ENCODE data around the gene FTL.

GRCh38 chr19:49004133-49004532 is 39.0 kb downstream of the FTL start:
- TF ChIP-seq CTCF (IDR thresholded peaks at IDR 0.05; ENCODE audit: insufficient read depth, low read length) (no peak), POLR2AphosphoS5 (IDR thresholded peaks at IDR 0.05; ENCODE audit: low read depth) (no peak), SPI1 (IDR thresholded peaks at IDR 0.05; ENCODE audit: borderline replicate concordance, low read depth) (no peak), REST (IDR thresholded peaks at IDR 0.05; ENCODE audit: insufficient replicate concordance, low read depth) (no peak)
